ENCODE results near the gene ARHGEF1.

Gene ARHGEF1

DNA sequence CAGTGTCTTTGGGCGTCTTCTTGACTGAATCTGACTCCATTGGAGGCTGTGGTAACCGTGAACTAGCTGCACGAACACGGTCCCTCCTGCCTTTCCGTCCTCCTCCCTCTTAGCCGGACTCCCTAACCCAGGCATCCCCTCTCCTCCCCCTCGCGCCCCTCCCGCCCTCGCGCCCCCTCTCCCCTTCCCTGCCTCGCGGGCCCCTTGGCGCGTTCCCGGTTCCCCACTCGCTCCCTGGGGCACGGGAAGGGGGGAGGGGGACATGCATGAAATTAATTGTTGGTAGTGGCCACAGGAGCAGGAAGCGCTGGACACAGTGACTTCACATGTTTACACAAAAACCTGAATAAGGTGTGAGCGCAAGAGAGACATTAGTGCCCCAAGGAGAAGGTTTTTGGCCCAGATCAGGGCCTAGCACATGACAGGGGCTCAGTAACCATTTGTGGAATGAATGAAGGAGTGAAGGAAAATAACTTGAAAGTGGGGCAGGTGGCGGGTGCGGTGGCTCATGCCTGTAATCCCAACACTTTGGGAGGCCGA is 37.9 kb upstream of the ARHGEF1 start:
- TF ChIP-seq, protein P1, sequence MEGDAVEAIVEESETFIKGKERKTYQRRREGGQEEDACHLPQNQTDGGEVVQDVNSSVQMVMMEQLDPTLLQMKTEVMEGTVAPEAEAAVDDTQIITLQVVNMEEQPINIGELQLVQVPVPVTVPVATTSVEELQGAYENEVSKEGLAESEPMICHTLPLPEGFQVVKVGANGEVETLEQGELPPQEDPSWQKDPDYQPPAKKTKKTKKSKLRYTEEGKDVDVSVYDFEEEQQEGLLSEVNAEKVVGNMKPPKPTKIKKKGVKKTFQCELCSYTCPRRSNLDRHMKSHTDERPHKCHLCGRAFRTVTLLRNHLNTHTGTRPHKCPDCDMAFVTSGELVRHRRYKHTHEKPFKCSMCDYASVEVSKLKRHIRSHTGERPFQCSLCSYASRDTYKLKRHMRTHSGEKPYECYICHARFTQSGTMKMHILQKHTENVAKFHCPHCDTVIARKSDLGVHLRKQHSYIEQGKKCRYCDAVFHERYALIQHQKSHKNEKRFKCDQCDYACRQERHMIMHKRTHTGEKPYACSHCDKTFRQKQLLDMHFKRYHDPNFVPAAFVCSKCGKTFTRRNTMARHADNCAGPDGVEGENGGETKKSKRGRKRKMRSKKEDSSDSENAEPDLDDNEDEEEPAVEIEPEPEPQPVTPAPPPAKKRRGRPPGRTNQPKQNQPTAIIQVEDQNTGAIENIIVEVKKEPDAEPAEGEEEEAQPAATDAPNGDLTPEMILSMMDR (IDR thresholded peaks at IDR 0.05; ENCODE audit: unreplicated experiment in 3 of 3): no peak
- Mint-ChIP-seq H3K9me3 (peaks cover 5% of the 10 kb centered on the region), H3K27ac (no peak overlapping the region), H3K4me1 (no peaks in the 10 kb centered on the region), H3K27me3 (ENCODE audit: low read depth) (peaks cover 41% of the 10 kb centered on the region), H3K36me3 (ENCODE audit: low read depth) (no peaks in the 10 kb centered on the region), H3K4me3 (no peak overlapping the region)

DNA sequence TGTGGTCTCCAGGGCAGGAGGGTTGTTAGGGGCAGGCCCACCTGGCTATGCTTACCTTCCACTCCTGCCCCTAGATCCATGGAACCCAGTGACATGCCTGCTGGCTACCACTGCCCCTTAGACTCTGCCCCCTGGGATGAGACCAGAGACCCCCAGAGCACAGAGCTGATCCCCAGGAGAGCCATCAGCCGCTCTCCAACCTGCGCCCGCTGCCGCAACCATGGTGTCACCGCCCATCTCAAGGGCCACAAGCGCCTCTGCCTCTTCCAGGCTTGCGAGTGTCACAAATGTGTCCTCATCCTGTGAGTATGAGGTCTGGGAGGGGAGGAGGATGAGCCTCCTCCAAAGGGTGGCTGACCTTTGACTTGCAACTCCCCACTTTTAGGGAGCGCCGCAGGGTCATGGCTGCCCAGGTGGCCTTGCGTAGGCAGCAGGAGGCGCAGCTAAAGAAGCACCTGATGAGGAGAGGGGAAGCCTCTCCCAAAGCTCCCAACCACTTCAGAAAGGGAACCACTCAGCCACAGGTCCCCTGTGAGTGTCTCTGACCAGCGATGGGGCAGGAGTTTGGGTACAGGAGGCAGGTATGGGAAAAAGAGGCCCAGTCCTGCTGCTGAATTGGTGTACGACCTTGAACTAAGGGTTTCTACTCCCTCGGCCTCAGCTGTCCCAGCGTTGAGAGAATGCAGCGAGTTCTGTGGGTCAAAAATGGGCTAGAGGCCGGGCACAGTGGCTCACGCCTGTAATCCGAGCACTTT is 35.5 kb upstream of the ARHGEF1 start:
- Mint-ChIP-seq H3K4me3 (no peak overlapping the region), H3K27me3 (ENCODE audit: low read depth) (peaks cover 57% of the 10 kb centered on the region), H3K4me1 (no peaks in the 10 kb centered on the region), H3K36me3 (ENCODE audit: low read depth) (no peaks in the 10 kb centered on the region), H3K9me3 (peaks cover 5% of the 10 kb centered on the region), H3K27ac (no peak overlapping the region)
- TF ChIP-seq, protein P1 (IDR thresholded peaks at IDR 0.05; ENCODE audit: unreplicated experiment in 3 of 3): no peak

DNA sequence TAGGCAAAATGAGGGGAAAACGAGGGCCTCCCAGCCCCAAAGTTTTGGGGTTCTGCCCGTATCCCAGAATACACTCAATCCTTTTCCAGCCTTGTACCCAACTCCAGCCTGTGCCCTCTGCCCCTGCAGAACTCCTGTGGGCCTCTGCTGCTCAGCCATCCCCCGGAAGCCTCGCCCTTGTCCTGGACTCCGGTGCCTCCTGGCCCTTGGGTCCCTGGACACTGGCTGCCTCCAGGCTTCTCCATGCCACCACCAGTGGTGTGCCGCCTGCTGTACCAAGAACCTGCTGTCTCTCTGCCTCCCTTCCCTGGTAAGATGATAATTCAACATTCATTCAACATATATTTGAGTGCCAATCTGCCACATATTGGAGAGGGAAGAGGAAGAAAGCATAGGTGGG is 34.3 kb upstream of the ARHGEF1 start:
- TF ChIP-seq, protein P1 (IDR thresholded peaks at IDR 0.05; ENCODE audit: unreplicated experiment in 3 of 3): no peak
- H3K4me1 Mint-ChIP-seq: no peaks in the 10 kb centered on the region
- H3K27me3 Mint-ChIP-seq (ENCODE audit: low read depth): peaks cover 62% of the 10 kb centered on the region
- peaks cover 5% of the 10 kb centered on the region for H3K9me3 Mint-ChIP-seq
- H3K36me3 Mint-ChIP-seq (ENCODE audit: low read depth): no peaks in the 10 kb centered on the region
- no peak overlapping the region for H3K4me3 Mint-ChIP-seq
- no peak overlapping the region for H3K27ac Mint-ChIP-seq

GRCh38 chr19:41849067-41849466 is 33.9 kb upstream of the ARHGEF1 start:
- TF ChIP-seq, protein P1 (IDR thresholded peaks at IDR 0.05; ENCODE audit: unreplicated experiment in 3 of 3): no peak
- H3K4me1 Mint-ChIP-seq: no peaks in the 10 kb centered on the region
- H3K4me3 Mint-ChIP-seq: no peak overlapping the region
- no peaks in the 10 kb centered on the region for H3K36me3 Mint-ChIP-seq (ENCODE audit: low read depth)
- no peak overlapping the region for H3K27ac Mint-ChIP-seq
- H3K27me3 Mint-ChIP-seq (ENCODE audit: low read depth): peaks cover 59% of the 10 kb centered on the region
- H3K9me3 Mint-ChIP-seq: peaks cover 3% of the 10 kb centered on the region

- Mint-ChIP-seq H3K4me3 (no peak overlapping the region), H3K27me3 (ENCODE audit: low read depth) (peaks cover 68% of the 10 kb centered on the region), H3K4me1 (no peaks in the 10 kb centered on the region), H3K27ac (no peak overlapping the region), H3K36me3 (ENCODE audit: low read depth) (no peaks in the 10 kb centered on the region), H3K9me3 (no peaks in the 10 kb centered on the region)
- TF ChIP-seq, protein P1 (IDR thresholded peaks at IDR 0.05; ENCODE audit: unreplicated experiment in 3 of 3): no peak
Measured at GRCh38 chr19:41850381-41850780, 32.6 kb upstream of the ARHGEF1 start.

DNA sequence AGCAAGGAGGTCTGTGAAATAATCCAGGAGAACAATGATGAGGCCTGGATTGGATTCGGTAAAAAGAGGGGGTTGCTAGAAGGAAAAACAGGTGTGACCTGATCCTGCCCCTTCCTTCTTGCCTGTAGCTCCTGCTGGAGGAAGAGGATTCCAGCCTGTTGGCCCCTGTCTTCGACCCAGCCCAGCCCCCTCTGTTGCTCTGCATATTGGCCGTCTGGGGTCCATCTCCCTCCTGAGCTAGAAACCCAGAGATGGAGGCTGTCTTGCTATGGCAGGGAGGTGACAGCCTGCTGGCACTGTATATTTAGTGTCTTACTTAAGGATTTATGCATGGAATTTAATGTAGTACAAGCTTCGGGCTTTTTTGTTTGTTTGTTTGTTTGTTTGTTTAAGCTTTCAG is 31.5 kb upstream of the ARHGEF1 start:
- H3K4me3 Mint-ChIP-seq: no peak overlapping the region
- no peaks in the 10 kb centered on the region for H3K4me1 Mint-ChIP-seq
- no peaks in the 10 kb centered on the region for H3K36me3 Mint-ChIP-seq (ENCODE audit: low read depth)
- no peak overlapping the region for H3K27ac Mint-ChIP-seq
- H3K27me3 Mint-ChIP-seq (ENCODE audit: low read depth): peaks cover 62% of the 10 kb centered on the region
- no peaks in the 10 kb centered on the region for H3K9me3 Mint-ChIP-seq
- TF ChIP-seq, protein P1 (IDR thresholded peaks at IDR 0.05; ENCODE audit: unreplicated experiment in 3 of 3): no peak

Data from nephron (organoid).